Raji (cell line): ENCODE results near the gene PRR7.

ENCODE experiments used
- POLR2A ChIP-seq: IDR thresholded peaks from 2 replicates; pipeline ENCODE4 v1.6.1; 2011; ENCODE audit warnings: low read depth, low read length, control low read depth; ENCODE audit not compliant: insufficient read depth

PRR7 gene

GRCh38 chr5:177491429-177491945, 44.9 kb downstream of the PRR7 start:
- no peak for TF ChIP-seq POLR2A

GRCh38 chr5:177491983-177492746, 45.6 kb downstream of the PRR7 start:
- TF ChIP-seq POLR2A: no peak

- TF ChIP-seq POLR2A: no peak
Observed at GRCh38 chr5:177492841-177493240, 46.2 kb downstream of the PRR7 start.

- no peak for TF ChIP-seq POLR2A
Observed at GRCh38 chr5:177493795-177494345, 47.3 kb downstream of the PRR7 start.

- no peak for TF ChIP-seq POLR2A
Observed at GRCh38 chr5:177494346-177495195, 48.0 kb downstream of the PRR7 start.

- TF ChIP-seq POLR2A: no peak
Observed at GRCh38 chr5:177495243-177496060, 48.8 kb downstream of the PRR7 start.

GRCh38 chr5:177496070-177496726, 49.6 kb downstream of the PRR7 start:
- TF ChIP-seq POLR2A: no peak

GRCh38 chr5:177496727-177497291, 50.2 kb downstream of the PRR7 start:
- no peak for TF ChIP-seq POLR2A

- TF ChIP-seq POLR2A: peak; percentile 92
Observed at GRCh38 chr5:177497292-177498012, 50.8 kb downstream of the PRR7 start, which contains the start of gene PDLIM7. Gene PDLIM7 (minus strand): TSS chr5:177497604. CDS start chr5:177496512, 1,092 bp downstream.

- TF ChIP-seq POLR2A: no peak
Observed at GRCh38 chr5:177498013-177498787, 51.6 kb downstream of the PRR7 start.

GRCh38 chr5:177499842-177500241, 53.2 kb downstream of the PRR7 start:
- TF ChIP-seq POLR2A: no peak

- peak; percentile 37 for TF ChIP-seq POLR2A
Observed at GRCh38 chr5:177500685-177501522, 54.3 kb downstream of the PRR7 start.
